ENCODE measurements around the gene PKHD1. TPM values are rescaled to one million over a fixed set of nuclear protein-coding genes. Genes with fewer than 3 reads are reported as not detected.

PKHD1 gene
- total and polyA plus RNA-seq, 2 of the 8 experiments (the other 6 are each of a cell fraction or from before 2014, with no cell fraction given), result 0.06 to 0.09 TPM

- CTCF ChIA-PET (ENCODE audit: partially characterized antibody), result interaction anchor here (0.5 to 1.0 kb wide), 2 partner anchors 13 to 263 kb away, joined by 3 read pairs; no protein-coding TSS in a partner anchor
- POLR2A ChIA-PET (ENCODE audit: partially characterized antibody), result interaction anchor here (0.6 to 0.9 kb wide), 2 partner anchors 11 to 1060 kb away, joined by 3 read pairs; no protein-coding TSS in a partner anchor
- 93% methylated on average over 1 of the region's 1 CpG; no CpG with 5 or more reads in 1 of the 2 experiments for WGBS, 2 experiments (ENCODE audit: extremely low coverage in 1 of 2, insufficient coverage in 1 of 2, insufficient read length in 1 of 2, insufficient replicate concordance in 2 of 2, low coverage in 1 of 2, low lambda C conversion rate in 2 of 2, missing lambda C conversion rate in 1 of 2)
- no peak for TF ChIP-seq SP1 (IDR thresholded peaks at IDR 0.05; ENCODE audit: low read depth, low read length)
- no peak for TF ChIP-seq POLR2A (IDR thresholded peaks at IDR 0.05; ENCODE audit: control extremely low read depth in 1 of 2, low read depth in 2 of 2, low read length in 2 of 2)
- TF ChIP-seq SIX5 (IDR thresholded peaks at IDR 0.05; ENCODE audit: low read depth, low read length), result no peak
Observed at GRCh38 chr6:52015953-52016352, 71.5 kb downstream of the PKHD1 start.

More at GRCh38 chr6:52015953-52016352, 71.5 kb downstream of the PKHD1 start:
- no peak overlapping the region for H2BK12ac ChIP-seq (ENCODE audit: low read depth, low read length)
- no peak overlapping the region for H3K23ac ChIP-seq (ENCODE audit: insufficient read length)
- DNase-seq (ENCODE audit: low read depth in 1 of 2, low spot score in 2 of 2) (no peak), FAIRE-seq (no peak)
- H3K23me2 ChIP-seq (ENCODE audit: low read depth, low read length), result peaks cover 5% of the 10 kb centered on the region; the same call in 1 of the 2 replicates
- H3K27me3 ChIP-seq (replicated peaks in 1 of 4; ENCODE audit: control insufficient read depth in 3 of 4, extremely low read depth in 1 of 4, insufficient read depth in 3 of 4, low read length in 3 of 4), result no peaks in the 10 kb centered on the region
- H3K4ac ChIP-seq (replicated peaks; ENCODE audit: insufficient read length, low read depth, low read length), result no peak overlapping the region
- no peaks in the 10 kb centered on the region for H3K79me1 ChIP-seq (ENCODE audit: low read depth, low read length)
- H3K4me1 ChIP-seq (replicated peaks in 1 of 4; ENCODE audit: control insufficient read depth in 3 of 4, insufficient read depth in 4 of 4, low read length in 3 of 4), result 0 out of 7 replicates have a peak, but pooled peaks cover 0 to 3% (median 1%) of the 10 kb centered on the region in 4 experiments
- no peak overlapping the region for H3K9ac ChIP-seq (replicated peaks in 1 of 4; ENCODE audit: extremely low read depth in 1 of 4, low read depth in 3 of 4, low read length in 3 of 4)
- H4K5ac ChIP-seq (ENCODE audit: insufficient read length, low read depth, low read length), result no peak overlapping the region
- H3K18ac ChIP-seq (ENCODE audit: extremely low read depth, low read length), result no peak overlapping the region
- no peak overlapping the region for H3K56ac ChIP-seq (replicated peaks; ENCODE audit: insufficient read length, low read depth, low read length)
- no peak overlapping the region for H3K4me2 ChIP-seq (ENCODE audit: insufficient read depth in 1 of 2, low read depth in 2 of 2, low read length in 2 of 2)
- no peaks in the 10 kb centered on the region for H3K9me3 ChIP-seq (ENCODE audit: insufficient read depth in 2 of 2, low read depth in 1 of 2, low read length in 1 of 2)
- no peaks in the 10 kb centered on the region for H4K20me1 ChIP-seq (replicated peaks in 1 of 2; ENCODE audit: control insufficient read depth in 1 of 2, insufficient read depth in 2 of 2, low read length in 2 of 2)
- no peak overlapping the region for H4K8ac ChIP-seq (ENCODE audit: extremely low read depth, insufficient read depth, low read length)
- no peak overlapping the region for H3K4me3 ChIP-seq (ENCODE audit: extremely low read depth in 1 of 4, insufficient read depth in 2 of 4, low read depth in 3 of 4, low read length in 4 of 4)
- H3K36me3 ChIP-seq (ENCODE audit: control insufficient read depth in 2 of 4, insufficient read depth in 4 of 4, low read length in 3 of 4), result no peaks in the 10 kb centered on the region
- H2BK5ac ChIP-seq (ENCODE audit: low read depth, low read length), result no peak overlapping the region
- H3K27ac ChIP-seq (ENCODE audit: low read depth, low read length), result no peak overlapping the region
- H3K79me2 ChIP-seq (ENCODE audit: control insufficient read depth in 1 of 2, insufficient read depth in 2 of 2, low read length in 2 of 2), result no peaks in the 10 kb centered on the region
- H4K91ac ChIP-seq (replicated peaks; ENCODE audit: insufficient read length, low read length), result no peak overlapping the region
- H2BK15ac ChIP-seq (ENCODE audit: low read length), result no peak overlapping the region
- H2BK20ac ChIP-seq (ENCODE audit: low read length), result no peak overlapping the region
- no peak overlapping the region for H2AFZ ChIP-seq (ENCODE audit: low read length)
- no peak overlapping the region for H2BK120ac ChIP-seq (replicated peaks; ENCODE audit: low read depth, low read length)
- no peak overlapping the region for H3K14ac ChIP-seq (ENCODE audit: insufficient read length)
- no peak overlapping the region for H2AK5ac ChIP-seq (ENCODE audit: low read depth, low read length)

Data from H1 (cell line).